H1 (cell line): ENCODE results near the gene NIPAL3. TPM values are rescaled to one million over a fixed set of nuclear protein-coding genes. Genes with fewer than 3 reads are reported as not detected.

Source experiments
- ASH2L ChIP-seq: fragments of 200-600, 300-600 bp; sonication (generic); IDR thresholded peaks from one replicate; pipeline ENCODE4 v1.7.1; 2017; ENCODE audit warnings: low read length
- ATF3 ChIP-seq: IDR thresholded peaks from 2 replicates; pipeline ENCODE4 v1.6.1; 2011; ENCODE audit warnings: low read depth, mild to moderate bottlenecking, low read length; ENCODE audit not compliant: insufficient read depth
- FOSL1 ChIP-seq: IDR thresholded peaks from 2 replicates; pipeline ENCODE4 v1.6.1; 2011; ENCODE audit warnings: mild to moderate bottlenecking, low read depth, low read length, moderate library complexity; ENCODE audit not compliant: insufficient read depth
- MAX ChIP-seq: IDR thresholded peaks from 2 replicates; pipeline ENCODE4 v1.6.1; 2012; ENCODE audit warnings: inconsistent platforms
- NANOG ChIP-seq: IDR thresholded peaks from 2 replicates; pipeline ENCODE4 v1.6.1; 2011; ENCODE audit warnings: low read length, low read depth, mild to moderate bottlenecking, inconsistent platforms; ENCODE audit not compliant: insufficient read depth, poor library complexity, severe bottlenecking
- SIN3A ChIP-seq, 2 experiments: IDR thresholded peaks in 1 of 2; conservative IDR thresholded peaks in 1 of 2; 2 replicates each; pipeline ENCODE4 v1.6.1; 2011 to 2012; ENCODE audit warnings: low read length in 2 of 2, improper control_type of control experiment in 1 of 2, low read depth in 1 of 2, mild to moderate bottlenecking in 1 of 2
- polyA plus RNA-seq, 7 experiments: library from polyadenylated mRNA; depleted of rRNA in 3 of 7; stranded (reverse) in 5 of 7; unstranded in 2 of 7; fragments of >200 nt in 5 of 7; fragments of 200-250 nt in 2 of 7; gene quantifications; 1 replicate in 5 of 7; 2 replicates in 1 of 7; 4 replicates in 1 of 7; pipeline versions ENCODE4 v1.2.1 to v1.2.3, GENCODE V29; 2011 to 2013; ENCODE audit warnings: missing spikeins in 2 of 7, mixed read lengths in 2 of 7
- total RNA-seq: library from RNA; stranded (reverse); fragmentation: NEBNext Ultra II Directional; extraction: Animal tissue kit (Norgen Biotek cat#: 25700); gene quantifications from 2 replicates; pipeline ENCODE4 v1.2.1, GENCODE V29; 2021

NIPAL3 gene
- total and polyA plus RNA-seq, 2 of the 8 experiments (the other 6 are each of a cell fraction or from before 2014, with no cell fraction given), result 8.8 to 11.0 TPM

- no peak for TF ChIP-seq SIN3A (conservative IDR thresholded peaks at IDR 0.05 in 1 of 2, IDR thresholded peaks at IDR 0.05 in 1 of 2; ENCODE audit: low read depth in 1 of 2, low read length in 2 of 2)
- TF ChIP-seq ASH2L, result no peak
- TF ChIP-seq MAX, result no peak
- TF ChIP-seq FOSL1, result no peak
- TF ChIP-seq NANOG, result no peak
- TF ChIP-seq ATF3, result no peak
- TF ChIP-seq, all 59 proteins: peak for 0
These were observed 3.5 kb downstream of the NIPAL3 start (continued) for GRCh38 chr1:24418898-24419628.
